SK-N-MC (cell line): ENCODE measurements around the gene HBZ.

Experiments
- EZH2 ChIP-seq: fragments of 200-600 bp; sonication (generic); IDR thresholded peaks from one replicate; pipeline ENCODE4 v1.6.1; 2017; ENCODE audit warnings: antibody characterized with exemption
- FOXP2 ChIP-seq: optimal IDR thresholded peaks from 2 replicates; pipeline ENCODE3; 2011; ENCODE audit warnings: mild to moderate bottlenecking, moderate library complexity; ENCODE audit not compliant: insufficient read depth; ENCODE audit errors: extremely low read length, control extremely low read depth
- POLR2AphosphoS5 ChIP-seq: IDR thresholded peaks from 2 replicates; pipeline ENCODE4 v1.6.1; 2012; ENCODE audit warnings: mild to moderate bottlenecking, low read depth, low read length, borderline replicate concordance

DNA sequence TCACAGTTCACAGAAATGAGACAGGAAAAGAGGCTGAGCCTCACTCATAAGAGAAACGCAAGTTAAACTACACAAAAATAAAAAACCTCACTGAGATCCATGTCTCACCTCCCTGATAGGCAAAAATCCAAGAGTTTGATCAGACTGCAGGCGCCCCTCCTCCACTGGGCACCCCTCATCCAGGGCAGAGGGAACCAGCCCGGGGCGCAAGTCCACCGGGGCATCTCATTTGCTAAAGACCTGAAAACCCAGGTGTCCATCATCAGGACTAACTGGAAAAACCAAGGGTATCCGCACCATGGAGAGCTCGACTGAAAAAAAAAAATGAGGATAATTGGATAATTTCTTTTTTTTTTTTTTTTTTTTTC lies 2.6 kb downstream of the HBZ start:
- TF ChIP-seq POLR2AphosphoS5, result no peak
- no peak for TF ChIP-seq EZH2
- TF ChIP-seq FOXP2, result no peak
